ENCODE measurements around the gene PABPN1.

- TF ChIP-seq GATA2 (IDR thresholded peaks at IDR 0.05; ENCODE audit: low read depth, low read length) (no peak), GATA3 (IDR thresholded peaks at IDR 0.05; ENCODE audit: low read depth, low read length) (no peak)
Measured at GRCh38 chr14:23281247-23281646, 40.0 kb upstream of the PABPN1 start.

All from SH-SY5Y (cell line).